OCI-LY7 (cell line): Measurements from ENCODE around the gene DDX56. TPM values are rescaled to one million over a fixed set of nuclear protein-coding genes. Genes with fewer than 3 reads are reported as not detected.
A peak's percentile ranks its signal among the peaks of the same experiment; 100 is the strongest.

Experiments used
- BruUV-seq: library from RNA; stranded (reverse); fragments of 400-500 nt; replicated peaks from 2 replicates; lab custom pipeline; 2021; lab: Mats Ljungman, UMichigan
- CTCF ChIA-PET: fragments of 300-600 bp; sonication (Branson Sonifier 250); formaldehyde crosslinking; loops from one replicate; lab custom pipeline; 2022; ENCODE audit warnings: antibody characterized with exemption; ENCODE audit not compliant: unreplicated experiment; lab: Charles Lee
- POLR2A ChIA-PET: fragments of 300-600 bp; sonication (Branson Sonifier 250); formaldehyde crosslinking; loops from one replicate; lab custom pipeline; 2022; ENCODE audit warnings: antibody characterized with exemption; lab: Charles Lee
- DNase-seq: peaks from one replicate; pipeline ENCODE4 v3.0.0-alpha.2; 2015; ENCODE audit warnings: low spot score
- H2AFZ ChIP-seq: fragments of 200-600 bp; sonication (generic), shearing (Covaris generic); 2 replicates; pipeline ENCODE4 v1.6.1; 2014; ENCODE audit warnings: mild to moderate bottlenecking, antibody characterized with exemption, low read length, moderate library complexity
- H3K27ac ChIP-seq: fragments of 200-600 bp; sonication (generic); 2 replicates; pipeline ENCODE4 v1.5.1; 2014; ENCODE audit warnings: mixed run types, low read depth, mild to moderate bottlenecking, moderate library complexity, low read length, inconsistent platforms; ENCODE audit not compliant: poor library complexity, severe bottlenecking
- H3K36me3 ChIP-seq: fragments of 200-600 bp; sonication (generic); 2 replicates; pipeline ENCODE4 v1.6.1; 2014; ENCODE audit warnings: mild to moderate bottlenecking, antibody characterized with exemption, low read length, moderate library complexity, mixed read lengths; ENCODE audit not compliant: insufficient read depth
- H3K4me1 ChIP-seq: fragments of 200-600 bp; sonication (generic); 2 replicates; pipeline ENCODE4 v1.5.1; 2014; ENCODE audit warnings: mild to moderate bottlenecking, low read length; ENCODE audit not compliant: insufficient read depth, poor library complexity, severe bottlenecking
- H3K4me2 ChIP-seq: fragments of 200-600 bp; sonication (generic); 2 replicates; pipeline ENCODE4 v1.6.1; 2014; ENCODE audit warnings: mild to moderate bottlenecking, low read length
- H3K4me3 ChIP-seq: fragments of 200-600 bp; sonication (generic); 2 replicates; pipeline ENCODE4 v1.5.1; 2014; ENCODE audit warnings: mild to moderate bottlenecking, low read depth, low read length; ENCODE audit not compliant: poor library complexity, severe bottlenecking
- H3K79me2 ChIP-seq: fragments of 200-600 bp; sonication (generic); 2 replicates; pipeline ENCODE4 v1.6.1; 2016; ENCODE audit warnings: low read depth, mild to moderate bottlenecking, low read length, moderate library complexity, mixed read lengths; ENCODE audit not compliant: insufficient read depth
- H3K9me2 ChIP-seq: fragments of 200-600 bp; sonication (generic); 2 replicates; pipeline ENCODE4 v1.6.1; 2016; ENCODE audit warnings: mild to moderate bottlenecking, low read length, mixed read lengths; ENCODE audit not compliant: insufficient read depth
- H3K9me3 ChIP-seq: fragments of 200-600 bp; sonication (generic); 2 replicates; pipeline ENCODE4 v1.6.1; 2014; ENCODE audit warnings: mild to moderate bottlenecking, mixed run types, low read length, mixed read lengths
- H4K20me1 ChIP-seq: fragments of 200-600 bp; sonication (generic); 2 replicates; pipeline ENCODE4 v1.6.1; 2014; ENCODE audit warnings: mild to moderate bottlenecking, antibody characterized with exemption, low read length, moderate library complexity, mixed read lengths; ENCODE audit not compliant: insufficient read depth
- EZH2phosphoT487 ChIP-seq: fragments of 200-600 bp; sonication (generic); IDR thresholded peaks from 2 replicates; pipeline ENCODE4 v1.6.1; 2018; ENCODE audit warnings: low read depth, borderline replicate concordance, mild to moderate bottlenecking, mixed run types, antibody characterized with exemption, low read length, moderate library complexity, mixed read lengths
- intact Hi-C: fragments of 100-400 bp; cut with micrococcal nuclease; formaldehyde crosslinking; loops from one replicate; pipeline ENCODE4 v1.10.0; 2022; ENCODE audit not compliant: unreplicated experiment
- total RNA-seq, 2 experiments: library from RNA; depleted of rRNA in 1 of 2; stranded (reverse); fragments of >200 nt in 1 of 2; shearing (Covaris generic) in 1 of 2; gene quantifications; 2 replicates each; pipeline ENCODE4 v1.2.3, GENCODE V29; 2014 to 2022
- TF ChIP-seq, protein P1 (sequence below): fragments of 200-600 bp; sonication (generic); conservative IDR thresholded peaks from 2 replicates; pipeline ENCODE4 v1.5.1; 2014; ENCODE audit warnings: mild to moderate bottlenecking, antibody characterized with exemption, low read length, moderate library complexity, mixed read lengths

DDX56 gene
- total RNA-seq, 2 experiments from 2014 or later = 89.2 to 95.4 TPM

DNA sequence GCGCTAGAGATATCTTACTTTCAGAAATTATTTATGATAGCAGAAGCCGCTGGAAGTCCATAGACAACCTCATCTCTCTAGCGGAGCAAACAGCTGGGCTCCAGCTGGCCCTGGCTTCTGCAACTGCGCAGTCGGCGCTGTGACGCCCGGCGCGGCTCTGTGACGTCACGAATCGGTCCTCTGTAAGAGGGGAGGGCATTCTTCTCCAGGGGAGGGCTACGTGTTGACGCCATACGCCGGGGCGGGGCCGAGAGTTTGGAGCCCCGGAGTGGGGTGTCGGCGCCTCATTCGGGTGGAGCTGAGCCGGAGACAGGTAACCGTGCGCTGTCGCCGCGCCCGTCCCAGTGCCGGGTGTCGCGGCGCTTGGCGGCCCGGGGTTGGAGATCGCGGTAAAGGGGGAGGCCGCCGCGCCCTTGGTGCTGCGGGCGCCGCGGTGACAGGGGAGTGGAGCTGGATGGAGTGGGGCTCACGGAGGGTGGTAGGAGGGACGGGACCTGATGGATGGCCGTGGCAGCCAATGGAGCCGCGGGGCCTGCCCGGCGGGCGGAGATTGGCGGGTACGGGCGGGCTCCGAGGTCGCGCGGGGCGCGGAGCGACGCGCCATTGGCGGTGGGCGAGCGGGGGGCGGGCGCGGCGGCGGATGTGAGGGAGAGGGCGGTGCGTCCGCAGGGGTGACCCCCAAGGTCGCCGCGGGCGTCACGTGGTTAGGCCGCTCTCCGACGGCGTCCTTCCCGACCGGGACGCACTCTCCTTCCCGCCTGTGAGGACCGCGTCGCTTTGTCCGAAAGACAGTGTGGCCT is 32.8 kb upstream of the DDX56 start, which contains the start of gene OGDH:
TSS of gene OGDH (plus strand) at position 287 of the 800 bp plus-strand sequence. CDS start 17,717 bp downstream, outside the sequence.
- Histone ChIP-seq H3K4me3 (peak within 1 kb of the TSS; percentile 77), H3K9me2 (no peaks in the 10 kb centered on the region), H3K4me1 (peaks cover 33% of the 10 kb centered on the region), H3K36me3 (peaks cover 21% of the 10 kb centered on the region; the same call in 1 of the 2 replicates), H4K20me1 (peaks cover 7% of the 10 kb centered on the region; the same call in 1 of the 2 replicates), H3K79me2 (peaks cover 47% of the 10 kb centered on the region), H3K9me3 (no peaks in the 10 kb centered on the region), H2AFZ (peak within 1 kb of the TSS; percentile 63), H3K27ac (peak within 1 kb of the TSS; percentile 71), H3K4me2 (peak within 1 kb of the TSS; percentile 95)
- TF ChIP-seq EZH2phosphoT487 = no peak
- TF ChIP-seq, protein P1, sequence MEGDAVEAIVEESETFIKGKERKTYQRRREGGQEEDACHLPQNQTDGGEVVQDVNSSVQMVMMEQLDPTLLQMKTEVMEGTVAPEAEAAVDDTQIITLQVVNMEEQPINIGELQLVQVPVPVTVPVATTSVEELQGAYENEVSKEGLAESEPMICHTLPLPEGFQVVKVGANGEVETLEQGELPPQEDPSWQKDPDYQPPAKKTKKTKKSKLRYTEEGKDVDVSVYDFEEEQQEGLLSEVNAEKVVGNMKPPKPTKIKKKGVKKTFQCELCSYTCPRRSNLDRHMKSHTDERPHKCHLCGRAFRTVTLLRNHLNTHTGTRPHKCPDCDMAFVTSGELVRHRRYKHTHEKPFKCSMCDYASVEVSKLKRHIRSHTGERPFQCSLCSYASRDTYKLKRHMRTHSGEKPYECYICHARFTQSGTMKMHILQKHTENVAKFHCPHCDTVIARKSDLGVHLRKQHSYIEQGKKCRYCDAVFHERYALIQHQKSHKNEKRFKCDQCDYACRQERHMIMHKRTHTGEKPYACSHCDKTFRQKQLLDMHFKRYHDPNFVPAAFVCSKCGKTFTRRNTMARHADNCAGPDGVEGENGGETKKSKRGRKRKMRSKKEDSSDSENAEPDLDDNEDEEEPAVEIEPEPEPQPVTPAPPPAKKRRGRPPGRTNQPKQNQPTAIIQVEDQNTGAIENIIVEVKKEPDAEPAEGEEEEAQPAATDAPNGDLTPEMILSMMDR = no peak
- BruUV-seq = no TSS peak
- intact Hi-C loops = loop anchor here (1.0 to 2.0 kb wide), 4 partner anchors 142 to 394 kb away; partner anchors contain the start of genes CCM2, H2AZ2, PPIA and ZMIZ2
- POLR2A ChIA-PET = interaction anchor here (1.1 to 2.2 kb wide), 9 partner anchors 10 to 191 kb away, joined by 3 to 8 read pairs (median 5); no protein-coding TSS in a partner anchor
- CTCF ChIA-PET = interaction anchor here (0.9 kb wide), 1 partner anchor 238 kb away, joined by 3 read pairs; no protein-coding TSS in a partner anchor
- peak; percentile 99 for DNase-seq

DNA sequence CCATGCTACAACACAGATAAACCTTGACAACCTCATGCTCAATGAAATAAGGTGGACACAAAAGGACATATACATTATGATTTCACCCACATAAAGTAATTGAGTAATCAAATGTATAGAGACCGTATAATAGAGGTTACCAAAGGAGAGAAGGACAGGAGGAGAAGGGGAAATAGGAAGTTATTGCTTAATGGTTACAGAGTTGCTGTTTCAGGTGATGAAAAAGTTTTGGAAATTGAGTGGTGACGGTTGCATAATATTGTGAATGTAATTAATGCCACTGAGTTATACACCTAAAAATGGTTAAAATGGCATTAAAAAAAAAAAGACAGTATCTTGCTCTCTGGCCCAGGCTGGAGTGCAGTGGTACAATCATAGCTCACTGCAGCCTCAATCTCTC is 31.2 kb upstream of the DDX56 start:
- no peak for DNase-seq
- no peaks in the 10 kb centered on the region for H3K9me3 ChIP-seq
- H3K4me3 ChIP-seq = no peak overlapping the region
- no peak for TF ChIP-seq EZH2phosphoT487
- TF ChIP-seq, protein P1 = no peak
- H3K4me2 ChIP-seq = peak overlapping the region; percentile 95
- H3K36me3 ChIP-seq = peaks cover 20% of the 10 kb centered on the region; the same call in 1 of the 2 replicates
- peaks cover 33% of the 10 kb centered on the region for H3K4me1 ChIP-seq
- POLR2A ChIA-PET = interaction anchor here (0.8 to 2.2 kb wide), 3 partner anchors 10 to 143 kb away, joined by 5 to 6 read pairs (median 6); no protein-coding TSS in a partner anchor
- no peaks in the 10 kb centered on the region for H3K9me2 ChIP-seq
- no TSS peak for BruUV-seq
- H3K79me2 ChIP-seq = peaks cover 31% of the 10 kb centered on the region
- CTCF ChIA-PET = interaction anchor here (0.6 kb wide), 1 partner anchor 907 kb away, joined by 3 read pairs; no protein-coding TSS in a partner anchor
- H2AFZ ChIP-seq = peak overlapping the region; percentile 63; the same call in 1 of the 2 replicates
- no peak overlapping the region for H3K27ac ChIP-seq
- intact Hi-C loops = no loop called here
- H4K20me1 ChIP-seq = peaks cover 5% of the 10 kb centered on the region; the same call in 1 of the 2 replicates
